ENCODE data around the gene PODN. TPM values are rescaled to one million over a fixed set of nuclear protein-coding genes. Genes with fewer than 3 reads are reported as not detected.

PODN gene
- total and polyA plus RNA-seq, 12 donors: 0.78 to 45.4 (median 16.0) TPM

- TF ChIP-seq POLR2A (IDR thresholded peaks at IDR 0.05) (no peak), CTCF (IDR thresholded peaks at IDR 0.05) (no peak)
- H3K27ac ChIP-seq: no peak overlapping the region
- no peaks in the 10 kb centered on the region for H3K36me3 ChIP-seq (replicated peaks in 1 of 2)
- DNase-seq: no peak
- intact Hi-C loops (cut with DNase I): no loop called here
- no peaks in the 10 kb centered on the region for H3K9me3 ChIP-seq (replicated peaks in 1 of 3)
- 89 to 92% (median 91%) methylated on average over 7 to 19 of the region's 19 CpGs for WGBS, 4 donors
- H3K27me3 ChIP-seq: no peaks in the 10 kb centered on the region
- no peak overlapping the region for H3K4me3 ChIP-seq
- no peaks in the 10 kb centered on the region for H3K4me1 ChIP-seq (replicated peaks in 1 of 2)
These were observed 14.9 kb downstream of the PODN start for GRCh38 chr1:53076721-53077598.

- Histone ChIP-seq H3K27me3 (no peaks in the 10 kb centered on the region), H3K4me3 (no peak overlapping the region), H3K4me1 (replicated peaks in 1 of 2) (no peaks in the 10 kb centered on the region), H3K27ac (no peak overlapping the region), H3K36me3 (replicated peaks in 1 of 2) (no peaks in the 10 kb centered on the region), H3K9me3 (replicated peaks in 1 of 3) (no peaks in the 10 kb centered on the region)
- intact Hi-C loops (cut with DNase I): no loop called here
- 86 to 93% (median 89%) methylated on average over 9 to 13 of the region's 13 CpGs for WGBS, 4 donors
- TF ChIP-seq CTCF (IDR thresholded peaks at IDR 0.05) (no peak), POLR2A (IDR thresholded peaks at IDR 0.05) (no peak)
- DNase-seq: no peak
These were observed 15.6 kb downstream of the PODN start for GRCh38 chr1:53077599-53077965.

DNA sequence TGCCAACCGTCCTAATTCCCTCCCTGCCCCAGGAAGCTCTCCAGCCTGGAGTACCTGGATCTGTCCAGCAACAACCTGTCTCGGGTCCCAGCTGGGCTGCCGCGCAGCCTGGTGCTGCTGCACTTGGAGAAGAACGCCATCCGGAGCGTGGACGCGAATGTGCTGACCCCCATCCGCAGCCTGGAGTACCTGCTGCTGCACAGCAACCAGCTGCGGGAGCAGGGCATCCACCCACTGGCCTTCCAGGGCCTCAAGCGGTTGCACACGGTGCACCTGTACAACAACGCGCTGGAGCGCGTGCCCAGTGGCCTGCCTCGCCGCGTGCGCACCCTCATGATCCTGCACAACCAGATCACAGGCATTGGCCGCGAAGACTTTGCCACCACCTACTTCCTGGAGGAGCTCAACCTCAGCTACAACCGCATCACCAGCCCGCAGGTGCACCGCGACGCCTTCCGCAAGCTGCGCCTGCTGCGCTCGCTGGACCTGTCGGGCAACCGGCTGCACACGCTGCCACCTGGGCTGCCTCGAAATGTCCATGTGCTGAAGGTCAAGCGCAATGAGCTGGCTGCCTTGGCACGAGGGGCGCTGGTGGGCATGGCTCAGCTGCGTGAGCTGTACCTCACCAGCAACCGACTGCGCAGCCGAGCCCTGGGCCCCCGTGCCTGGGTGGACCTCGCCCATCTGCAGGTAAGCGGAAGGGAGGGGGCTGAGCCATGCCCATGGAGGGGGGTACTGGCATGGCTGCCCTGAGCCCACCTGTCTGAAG lies 16.5 kb downstream of the PODN start:
- Histone ChIP-seq H3K9me3 (replicated peaks in 1 of 3) (no peaks in the 10 kb centered on the region), H3K4me1 (replicated peaks in 1 of 2) (no peaks in the 10 kb centered on the region), H3K36me3 (replicated peaks in 1 of 2) (no peaks in the 10 kb centered on the region), H3K27ac (no peak overlapping the region), H3K27me3 (no peaks in the 10 kb centered on the region), H3K4me3 (no peak overlapping the region)
- intact Hi-C loops (cut with DNase I): no loop called here
- 89 to 96% (median 95%) methylated on average over 22 to 46 of the region's 46 CpGs for WGBS, 4 donors
- DNase-seq: no peak
- no peak for TF ChIP-seq CTCF (IDR thresholded peaks at IDR 0.05)

- intact Hi-C loops (cut with DNase I): no loop called here
- no peaks in the 10 kb centered on the region for H3K9me3 ChIP-seq (replicated peaks in 1 of 3)
- H3K27me3 ChIP-seq: no peaks in the 10 kb centered on the region
- TF ChIP-seq CTCF (IDR thresholded peaks at IDR 0.05) (no peak), POLR2A (IDR thresholded peaks at IDR 0.05) (no peak)
- H3K36me3 ChIP-seq (replicated peaks in 1 of 2): no peaks in the 10 kb centered on the region
- 84 to 94% (median 89%) methylated on average over 4 of the region's 4 CpGs for WGBS, 4 donors
- no peaks in the 10 kb centered on the region for H3K4me1 ChIP-seq (replicated peaks in 1 of 2)
- DNase-seq: no peak
- H3K4me3 ChIP-seq: no peak overlapping the region
- H3K27ac ChIP-seq: no peak overlapping the region
These were observed 17.2 kb downstream of the PODN start for GRCh38 chr1:53079251-53079650.
